ENCODE measurements around the gene UPK1B.
"Not testable (repeated sequence)": the region's sequence is repeated elsewhere in the genome, so short reads cannot be mapped to it uniquely, and the experiment has no call there.

Gene UPK1B

DNA sequence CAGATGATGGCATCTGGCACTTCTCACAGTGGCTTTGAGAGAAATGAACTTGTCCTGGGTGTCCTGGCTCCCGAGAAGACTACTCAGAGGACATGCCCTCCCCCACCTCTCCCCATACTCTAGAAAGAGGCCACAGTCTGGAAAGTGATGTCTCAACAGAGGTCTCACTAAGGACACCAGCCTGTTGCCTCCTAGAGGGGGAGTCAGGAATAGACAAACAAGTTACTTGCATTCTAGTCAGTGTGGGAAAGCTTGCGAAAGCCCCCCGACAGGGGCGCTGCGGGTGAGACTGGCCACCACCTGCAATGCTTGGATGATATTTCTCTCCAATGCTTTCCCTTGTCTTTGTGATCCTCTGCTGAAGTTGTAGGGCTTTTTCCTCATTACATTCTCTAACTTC, 50.1 kb downstream of the UPK1B start:
- DNase-seq (ENCODE audit: low read depth in 2 of 2) = no peak

DNA sequence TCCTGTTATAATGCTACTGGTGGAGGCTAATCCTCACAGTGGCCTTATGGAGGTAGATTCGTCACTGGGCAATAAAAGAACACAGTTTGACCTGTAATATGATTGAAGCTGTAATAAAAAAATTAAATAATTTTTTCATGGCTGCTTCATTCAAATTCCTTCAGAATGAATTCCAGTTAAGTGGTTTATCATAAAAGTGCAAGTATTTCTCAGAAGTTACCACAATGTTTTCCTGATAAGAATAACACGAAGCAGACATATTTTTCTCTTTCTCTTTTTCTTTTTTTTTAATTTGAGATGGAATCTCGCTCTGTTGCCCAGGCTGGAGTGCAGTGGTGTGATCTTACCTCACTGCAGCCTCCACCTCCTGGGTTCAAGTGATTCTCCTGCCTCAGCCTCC, 51.7 kb downstream of the UPK1B start:
- no peak for DNase-seq (ENCODE audit: low read depth in 2 of 2)

DNA sequence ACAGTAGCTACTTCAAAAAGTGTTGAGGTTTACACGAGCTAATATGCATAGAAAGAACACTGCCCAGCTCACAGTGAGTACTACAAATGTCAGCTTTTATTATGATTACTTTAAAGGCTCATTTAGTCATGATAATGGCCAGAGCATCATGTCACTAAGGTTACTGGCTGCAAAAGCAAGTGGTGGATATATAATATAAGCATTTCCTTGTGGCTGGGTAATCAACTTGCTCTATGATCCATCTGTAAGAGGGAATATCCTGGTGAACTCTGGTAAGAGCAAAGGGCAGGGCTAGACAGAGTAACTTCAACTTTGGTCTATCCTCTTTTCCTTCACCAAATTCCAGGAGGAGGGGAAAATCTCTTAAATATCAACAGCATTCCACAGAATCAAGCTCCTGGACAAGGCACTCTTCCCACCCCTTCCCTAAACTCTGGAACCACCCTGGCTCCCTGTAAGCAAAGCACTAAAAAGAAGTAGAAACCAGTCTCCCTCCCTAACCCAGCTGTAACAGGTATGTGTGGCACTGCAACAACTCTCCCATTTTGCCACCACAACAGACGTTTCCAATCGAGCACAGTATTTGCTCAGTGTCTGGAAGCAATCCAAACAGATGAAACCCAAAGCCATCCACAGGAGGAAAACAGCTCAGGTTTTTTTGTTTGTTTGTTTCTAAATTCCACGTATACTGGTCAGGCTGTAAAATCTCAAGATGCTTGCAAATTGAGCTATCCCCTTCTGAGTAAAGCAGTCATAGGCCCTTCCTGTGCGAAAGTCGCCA, 53.9 kb downstream of the UPK1B start:
- DNase-seq (ENCODE audit: low read depth in 2 of 2) = no peak

DNA sequence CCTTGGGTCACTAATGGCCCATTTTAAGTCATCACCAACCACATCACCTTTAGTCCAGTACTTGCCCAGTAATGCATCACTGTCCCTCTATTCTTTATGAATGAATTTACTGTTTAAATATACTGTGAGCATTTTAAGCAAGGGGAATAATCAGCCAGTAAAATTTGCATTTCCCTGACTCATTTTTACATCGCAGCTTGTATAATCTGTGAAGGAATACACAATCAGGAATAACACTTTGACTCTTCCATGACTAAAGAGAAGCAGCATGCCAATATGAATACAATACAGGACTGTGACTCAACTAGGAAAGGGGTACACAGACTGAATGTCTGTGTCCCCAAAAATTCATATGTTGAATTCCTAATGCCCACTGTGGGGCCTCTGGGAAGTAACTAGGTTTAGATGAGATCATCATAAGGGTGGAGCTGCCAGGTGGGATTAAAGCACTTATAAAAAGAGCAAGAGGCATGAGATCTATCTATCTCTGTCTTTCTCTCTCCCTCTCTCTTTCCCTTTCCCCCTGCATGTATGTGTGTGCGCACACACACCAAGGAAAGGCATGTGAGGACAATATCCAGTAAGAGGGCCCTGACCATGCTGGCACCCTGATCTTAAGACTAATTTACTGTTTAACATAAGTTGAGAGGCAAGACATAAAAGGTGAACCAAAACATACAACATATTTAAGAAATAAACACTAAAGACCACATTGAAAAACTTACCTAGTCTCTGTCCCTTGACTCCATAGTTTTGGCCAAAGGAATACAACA, 55.2 kb downstream of the UPK1B start:
- no peak for DNase-seq (ENCODE audit: low read depth in 2 of 2)

DNA sequence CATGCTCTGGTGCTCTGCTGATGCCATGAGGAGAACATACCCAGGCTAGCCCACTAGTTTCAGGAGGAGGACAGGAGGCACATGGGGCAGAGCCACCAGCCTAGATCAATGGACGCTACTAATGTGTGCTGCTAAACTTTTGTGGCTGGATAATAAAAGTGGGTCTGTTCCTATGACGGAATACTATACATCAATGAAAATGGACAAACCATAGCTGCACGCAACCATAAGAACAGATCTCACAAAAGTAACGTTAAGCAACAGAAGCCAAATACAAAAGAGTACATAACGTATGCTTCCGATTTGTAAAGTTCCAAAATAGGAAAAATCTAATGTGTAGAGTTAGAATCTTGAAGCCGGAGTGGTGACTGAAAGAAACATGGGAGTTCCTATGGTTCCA, 55.8 kb downstream of the UPK1B start:
- no peak for DNase-seq (ENCODE audit: low read depth in 2 of 2)

DNA sequence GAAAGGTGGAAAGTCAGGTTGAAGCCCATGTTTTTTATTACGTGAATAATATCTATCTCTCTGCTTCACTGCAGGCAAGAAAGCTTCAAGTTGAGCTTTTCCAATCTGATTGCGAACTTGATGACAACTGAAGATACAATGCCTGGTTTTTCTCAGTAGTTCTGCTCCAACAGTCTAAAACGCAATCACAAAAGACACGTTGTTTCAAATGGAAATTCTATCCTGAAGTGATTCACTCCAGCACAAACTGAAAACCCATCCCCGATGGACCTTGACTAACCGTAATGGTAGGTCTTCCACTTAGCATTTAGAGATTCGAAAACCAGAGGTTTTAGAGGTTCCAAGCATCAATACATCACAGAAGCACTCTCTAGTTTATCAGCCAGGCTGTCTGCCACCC, 56.7 kb downstream of the UPK1B start:
- no peak for DNase-seq (ENCODE audit: low read depth in 2 of 2)

DNA sequence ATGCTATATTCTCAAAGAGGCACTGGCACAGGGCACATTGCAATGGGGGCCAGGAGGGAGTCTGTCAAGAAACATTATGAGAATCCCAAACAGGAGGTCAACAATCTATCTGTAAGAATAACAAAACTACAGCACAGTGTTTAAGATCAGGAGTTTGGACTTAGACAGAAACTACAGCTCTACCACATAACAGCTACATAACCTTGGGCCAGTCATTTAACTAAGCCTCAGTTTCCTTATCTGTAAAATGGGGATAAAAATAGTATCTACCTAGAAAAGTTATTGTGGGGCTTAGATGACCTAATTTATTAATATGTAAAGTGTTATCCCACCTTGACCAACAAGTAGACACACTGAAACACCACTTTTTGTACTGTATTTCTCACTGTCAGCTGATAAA, 57.3 kb downstream of the UPK1B start:
- no peak for DNase-seq (ENCODE audit: low read depth in 2 of 2)

DNA sequence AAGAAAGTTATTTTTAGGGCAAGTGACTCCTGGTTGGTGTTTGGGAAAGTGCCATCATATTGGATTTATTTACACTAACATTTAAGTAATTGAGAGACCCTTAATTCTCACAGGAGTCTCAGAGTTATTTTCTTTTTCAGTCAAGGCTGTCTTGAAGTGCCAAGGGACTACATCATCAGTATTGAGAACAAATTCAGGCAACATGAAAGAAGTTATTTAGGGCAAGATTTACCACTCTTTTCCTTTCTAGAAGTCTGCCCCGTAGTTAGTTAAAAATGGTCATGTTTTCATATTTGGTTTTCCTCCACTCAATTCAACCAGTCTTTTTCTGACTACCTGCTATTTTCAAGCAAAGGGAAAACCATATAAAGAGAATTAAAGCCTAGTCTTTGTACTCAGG, 61.2 kb downstream of the UPK1B start:
- no peak for DNase-seq (ENCODE audit: low read depth in 2 of 2)

DNA sequence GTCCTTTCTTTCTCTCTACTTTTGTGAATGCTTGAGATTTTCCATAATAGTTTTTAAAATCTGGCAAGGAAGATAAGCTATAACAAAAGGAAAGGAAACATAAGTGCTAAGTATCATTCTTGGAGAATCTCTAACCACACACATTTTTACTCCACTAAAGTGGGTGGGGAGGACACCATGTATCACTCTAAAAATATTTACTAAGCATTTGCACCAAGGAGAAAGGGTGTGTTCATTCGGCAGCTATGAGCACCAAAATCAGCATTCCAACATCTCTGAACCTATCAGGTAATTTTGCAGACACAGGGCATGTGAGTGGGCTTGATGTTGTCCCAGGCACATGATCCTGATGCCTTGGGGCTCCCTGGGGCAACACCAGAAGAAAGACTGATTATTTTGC, 61.8 kb downstream of the UPK1B start:
- no peak for DNase-seq (ENCODE audit: low read depth in 2 of 2)

DNA sequence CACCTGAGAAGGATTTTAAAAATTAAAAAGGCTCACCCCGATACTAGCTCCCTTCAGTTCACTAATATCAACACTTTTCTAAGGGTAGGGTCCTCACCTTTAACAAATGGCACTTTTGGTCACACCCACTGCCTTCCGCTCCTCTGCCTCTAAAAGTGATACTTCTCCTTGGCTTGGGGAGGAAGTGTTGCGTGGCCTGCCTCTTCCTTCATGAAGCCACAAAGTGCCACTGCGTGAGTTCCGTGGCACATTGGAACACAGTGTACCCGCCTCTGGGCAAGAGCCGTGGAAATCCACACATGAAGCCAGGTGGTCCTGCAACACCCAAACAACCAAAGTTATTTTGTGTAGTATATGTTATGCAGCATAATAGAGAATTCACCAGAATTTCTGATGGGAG, 63.4 kb downstream of the UPK1B start:
- peak in 1 of 2 donors; percentile 23 for DNase-seq (ENCODE audit: low read depth in 2 of 2)

DNA sequence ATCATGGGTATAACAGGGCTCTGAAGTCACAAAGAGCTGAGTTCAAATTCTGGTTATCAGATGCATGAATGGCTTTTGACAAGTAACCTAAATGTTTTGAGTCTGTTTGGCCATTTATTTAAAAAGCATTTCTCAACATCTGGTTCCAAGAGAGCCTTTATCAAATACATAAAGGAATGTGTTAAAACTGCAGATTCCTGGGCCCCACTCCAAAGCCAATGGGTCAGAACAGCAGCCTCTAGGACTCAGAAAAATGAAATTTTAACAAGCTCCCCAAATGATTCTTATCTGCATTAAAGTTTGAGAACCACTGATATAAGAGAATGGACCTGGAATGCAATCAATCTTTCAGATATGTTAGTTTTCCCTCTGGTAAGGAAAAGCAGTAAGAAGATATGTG, 63.9 kb downstream of the UPK1B start:
- DNase-seq (ENCODE audit: low read depth in 2 of 2) = no peak

DNA sequence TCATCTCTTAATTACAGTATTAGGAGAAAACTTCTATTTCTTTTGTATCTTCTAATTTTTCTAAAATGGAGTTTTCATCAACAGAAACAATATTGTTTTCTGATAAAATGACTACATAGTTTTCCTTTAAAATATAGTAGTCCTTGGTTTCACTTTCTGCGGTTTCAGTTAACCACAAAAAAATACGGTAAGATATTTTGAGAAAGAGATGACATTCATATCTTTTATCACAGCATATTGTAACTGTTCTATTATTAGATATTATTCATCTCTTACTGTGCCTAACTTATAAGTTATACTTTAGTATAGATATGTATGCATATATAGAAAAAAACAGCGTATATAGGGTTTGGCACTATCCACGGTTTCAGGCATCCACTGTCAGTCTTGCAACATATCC, 65.0 kb downstream of the UPK1B start:
- DNase-seq (ENCODE audit: low read depth in 2 of 2) = no peak

DNA sequence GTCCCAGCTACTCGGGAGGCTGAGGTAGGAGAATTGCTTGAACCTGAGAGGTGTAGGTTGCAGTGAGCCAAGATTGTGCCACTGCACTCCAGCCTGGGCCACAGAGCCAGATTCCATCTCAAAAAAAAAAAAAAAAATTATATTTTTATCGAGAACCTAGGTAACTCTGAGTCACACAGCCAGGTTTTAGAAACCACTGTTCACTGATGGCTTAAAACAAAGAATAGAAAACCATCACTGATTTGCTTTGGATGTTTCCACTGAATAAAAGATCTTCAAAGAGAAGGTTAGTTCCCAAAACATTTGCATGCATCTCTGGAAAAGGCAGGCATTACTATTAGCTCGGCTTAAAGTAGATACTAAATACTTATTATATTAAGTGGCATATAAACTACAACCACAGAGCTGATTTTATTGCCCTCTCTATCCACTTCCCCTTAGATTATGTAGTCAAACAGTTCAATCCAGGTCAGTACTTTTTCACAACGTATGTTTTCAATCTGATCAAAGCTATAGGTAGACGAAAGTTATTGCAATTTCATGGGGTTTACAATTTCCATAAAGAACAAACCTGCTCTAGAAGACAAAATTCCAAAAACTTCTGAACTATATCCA, 65.9 kb downstream of the UPK1B start:
- DNase-seq (ENCODE audit: low read depth in 2 of 2) = no peak

DNA sequence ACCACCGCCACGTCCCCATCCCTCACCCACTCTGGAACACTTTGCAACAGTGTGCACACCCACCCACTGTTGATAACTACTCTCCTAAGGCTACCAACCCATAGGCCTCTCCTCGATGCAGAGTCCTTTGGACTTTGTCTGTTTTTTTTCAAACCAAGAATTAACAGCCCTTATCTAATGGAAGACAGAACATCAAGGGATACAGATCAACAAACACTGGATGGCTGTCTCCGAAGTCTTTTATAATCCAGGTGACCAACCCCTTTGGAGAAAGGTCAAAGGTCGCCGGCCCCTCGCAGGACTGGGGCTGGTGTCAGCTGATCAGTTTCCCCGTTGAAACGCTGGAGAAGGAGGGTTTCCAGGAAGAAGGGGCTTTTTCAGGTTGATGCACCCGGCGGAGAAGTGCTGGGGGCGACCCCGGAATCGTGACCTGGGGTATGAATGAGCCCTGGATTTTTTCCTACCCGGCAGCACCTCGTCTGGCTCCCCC, 66.7 kb downstream of the UPK1B start:
- DNase-seq (ENCODE audit: low read depth in 2 of 2) = no peak

DNA sequence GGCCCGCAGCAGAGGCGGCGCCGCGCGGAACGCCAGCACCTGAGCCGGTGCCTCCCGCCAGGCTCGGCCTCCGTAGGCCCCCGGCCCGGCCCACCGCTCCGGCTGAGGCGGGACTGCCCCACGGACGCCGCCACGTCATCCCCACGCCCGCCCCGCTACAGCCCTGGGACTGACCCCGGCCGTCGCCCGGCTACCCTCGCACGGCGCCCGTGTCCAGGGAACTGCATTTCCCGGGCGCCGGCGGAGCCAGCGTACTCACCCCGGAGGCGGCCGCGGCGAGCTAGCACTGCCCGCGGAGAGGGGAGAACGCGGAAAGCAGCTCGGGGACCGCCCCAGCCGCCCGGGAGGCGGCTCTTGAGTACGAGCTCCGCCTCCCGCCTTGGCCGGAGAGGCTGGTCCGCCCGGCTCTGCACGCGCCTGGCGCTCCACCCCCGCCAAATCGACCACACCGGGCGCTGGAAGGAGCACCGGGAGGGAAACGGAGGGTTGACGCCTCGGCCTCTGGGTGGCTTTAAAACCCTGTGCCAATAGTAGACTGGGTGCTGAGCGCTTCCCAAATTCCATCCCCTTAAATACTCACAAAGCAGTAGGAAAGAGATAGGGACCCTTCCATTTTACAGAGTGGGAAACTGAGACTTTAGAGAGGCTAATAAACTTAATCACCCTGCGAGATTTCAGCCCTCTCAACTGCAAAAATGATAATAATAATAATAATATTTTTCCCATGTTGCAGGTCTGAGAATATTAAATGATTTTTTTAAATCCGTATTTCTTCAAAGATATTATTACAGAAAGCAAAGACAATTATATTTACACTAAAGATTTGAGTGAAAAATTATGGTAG, 67.4 kb downstream of the UPK1B start, which contains the start of gene B4GALT4:
Gene B4GALT4, minus strand, starts transcription at position 288 of the 844 bp plus-strand sequence. CDS start 10,779 bp downstream, outside the sequence.
- DNase-seq (ENCODE audit: low read depth in 2 of 2) = peak; percentile 27 to 65

DNA sequence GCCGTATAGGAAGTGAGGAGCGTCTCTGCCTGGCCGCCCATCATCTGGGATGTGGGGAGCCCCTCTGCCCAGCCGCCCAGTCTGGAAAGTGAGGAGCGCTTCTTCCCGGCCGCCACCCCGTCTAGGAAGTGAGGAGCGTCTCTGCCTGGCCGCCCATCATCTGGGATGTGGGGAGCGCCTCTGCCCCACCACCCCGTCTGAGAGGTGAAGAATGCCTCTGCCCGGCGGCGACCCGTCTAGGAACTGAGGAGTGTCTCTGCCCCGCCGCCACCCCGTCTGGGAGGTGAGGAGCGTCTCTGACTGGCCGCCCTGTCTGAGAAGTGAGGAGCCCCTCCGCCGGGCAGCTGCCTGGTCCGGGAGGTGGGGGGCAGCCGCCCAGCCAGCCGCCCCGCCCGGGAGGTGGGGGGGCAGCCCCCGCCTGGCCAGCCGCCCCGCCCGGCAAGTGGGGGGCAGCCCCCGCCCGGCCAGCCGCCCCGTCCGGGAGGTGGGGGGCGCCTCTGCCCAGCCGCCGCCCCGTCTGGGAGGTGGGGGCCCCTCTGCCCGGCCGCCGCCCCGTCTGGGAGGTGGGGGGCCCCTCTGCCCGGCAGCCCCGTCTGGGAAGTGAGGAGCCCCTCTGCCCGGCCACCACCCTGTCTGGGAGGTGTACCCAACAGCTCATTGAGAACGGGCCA, 69.1 kb downstream of the UPK1B start:
- not testable (repeated sequence) for DNase-seq (ENCODE audit: low read depth in 2 of 2)

DNA sequence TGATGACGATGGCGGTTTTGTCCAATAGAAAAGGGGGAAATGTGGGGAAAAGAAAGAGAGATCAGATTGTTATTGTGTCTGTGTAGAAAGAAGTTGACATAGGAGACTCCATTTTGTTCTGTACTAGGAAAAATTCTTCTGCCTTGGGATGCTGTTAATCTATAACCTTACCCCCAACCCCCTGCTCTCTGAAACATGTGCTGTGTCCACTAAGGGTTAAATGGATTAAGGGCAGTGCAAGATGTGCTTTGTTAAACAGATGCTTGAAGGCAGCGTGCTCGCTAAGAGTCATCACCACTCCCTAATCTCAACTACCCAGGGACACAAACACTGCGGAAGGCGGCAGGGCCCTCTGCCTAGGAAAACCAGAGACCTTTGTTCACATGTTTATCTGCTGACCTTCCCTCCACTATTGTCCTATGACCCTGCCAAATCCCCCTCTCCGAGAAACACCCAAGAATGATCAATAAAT, 69.7 kb downstream of the UPK1B start:
- DNase-seq (ENCODE audit: low read depth in 2 of 2) = not testable (repeated sequence)

DNA sequence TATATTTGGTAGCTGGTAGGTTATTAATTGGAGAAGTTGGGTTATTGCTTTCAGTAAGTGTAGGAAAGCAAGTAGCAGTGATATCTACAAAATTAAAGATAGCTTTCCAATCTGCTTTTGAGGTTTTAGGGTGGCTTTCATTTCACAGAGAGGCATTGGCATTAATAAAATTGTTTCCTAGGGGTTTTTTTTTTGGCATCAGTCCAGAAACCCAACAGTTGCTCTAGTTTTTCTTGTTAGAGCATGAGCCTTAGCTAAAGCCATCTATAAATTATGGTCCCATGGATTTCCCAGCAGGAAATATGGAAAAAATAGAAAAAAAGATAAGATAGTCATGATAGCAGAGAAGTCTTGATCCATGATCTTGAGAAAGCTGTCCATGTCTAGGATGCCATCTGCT, 70.3 kb downstream of the UPK1B start:
- no peak for DNase-seq (ENCODE audit: low read depth in 2 of 2)

DNA sequence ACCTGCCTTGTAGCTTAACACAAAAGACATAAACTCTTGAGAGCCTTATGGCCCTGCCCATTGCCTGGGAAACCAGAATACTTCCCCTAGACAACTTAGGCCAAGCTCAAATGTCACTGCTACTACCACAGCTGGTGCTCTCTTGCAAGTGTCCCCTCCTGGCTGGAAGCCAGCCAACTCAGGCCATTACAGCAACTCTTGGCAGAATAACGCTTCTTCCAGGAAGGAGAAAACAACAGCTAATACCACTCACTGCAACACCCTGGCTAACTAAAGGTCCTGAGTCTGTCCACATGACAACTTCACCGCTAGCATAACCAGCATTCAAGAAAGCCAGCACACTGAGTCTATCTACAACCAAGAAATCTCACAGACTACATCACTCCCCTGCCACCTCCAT, 72.4 kb downstream of the UPK1B start:
- DNase-seq (ENCODE audit: low read depth in 2 of 2) = no peak

Data from stimulated activated CD8-positive, alpha-beta memory T cell treated with anti-CD3 and anti-CD28 coated beads, Interleukin-7, amount 100 ng/mL, for 4 hours (primary cell).